Thyroid gland (tissue), 4 donors: ENCODE results near the gene CAMKK1. TPM values are rescaled to one million over a fixed set of nuclear protein-coding genes. Genes with fewer than 3 reads are reported as not detected.

Source experiments
- DNase-seq, 2 donors: peaks; one replicate each; pipeline ENCODE4 v3.0.0-alpha.2; 2019
- H3K27ac ChIP-seq, 3 donors: fragments of 200-600 bp; sonication (generic); 1 replicate in 2 of 3; 2 replicates in 1 of 3; pipeline ENCODE4 v1.5.1; 2016 to 2019; ENCODE audit warnings: mild to moderate bottlenecking in 1 of 3, moderate library complexity in 1 of 3
- H3K27me3 ChIP-seq: fragments of 200-600 bp; sonication (generic); one replicate; pipeline ENCODE4 v1.5.1; 2019
- H3K36me3 ChIP-seq, 2 donors: fragments of 200-600 bp; sonication (generic); one replicate each; pipeline ENCODE4 v1.5.1; 2016 to 2019
- H3K4me1 ChIP-seq, 2 donors: fragments of 200-600 bp; sonication (generic); one replicate each; pipeline ENCODE4 v1.5.1; 2017 to 2019
- H3K4me3 ChIP-seq, 3 donors: fragments of 200-600 bp; sonication (generic); replicated peaks in 1 of 3; 1 replicate in 2 of 3; 2 replicates in 1 of 3; pipeline ENCODE4 v1.5.1; 2016; ENCODE audit warnings: mild to moderate bottlenecking in 1 of 3
- H3K9me3 ChIP-seq: fragments of 200-600 bp; sonication (generic); one replicate; pipeline ENCODE4 v1.5.1; 2017
- POLR2A ChIP-seq, 2 donors: fragments of 450-650 bp; IDR thresholded peaks; one replicate each; pipeline ENCODE4 v1.6.1; 2017; ENCODE audit warnings: antibody characterized with exemption in 2 of 2, mild to moderate bottlenecking in 2 of 2, moderate library complexity in 1 of 2
- WGBS, 2 donors: methylation state at CpG; one replicate each; pipeline ENCODE4 v1.1.5; 2017; 5-methylcytosine and 5-hydroxymethylcytosine counted together
- intact Hi-C: fragments of 100-400 bp; cut with DNase I; formaldehyde crosslinking; loops from one replicate; pipeline ENCODE4 v1.15.1; 2023
- total RNA-seq, 4 donors: library from RNA; depleted of rRNA; stranded (reverse); fragments of >200 nt; gene quantifications; one replicate each; pipeline ENCODE4 v1.2.3, GENCODE V29; 2016
- TF ChIP-seq, protein P1 (sequence below), 6 experiments: fragments of 200-600 bp in 3 of 6; fragments of 450-650 bp in 3 of 6; sonication (generic) in 3 of 6; IDR thresholded peaks; one replicate each; pipeline ENCODE4 v1.5.1; 2016 to 2019; ENCODE audit warnings: antibody characterized with exemption in 6 of 6, mild to moderate bottlenecking in 2 of 6, inconsistent platforms in 1 of 6, moderate library complexity in 1 of 6

Gene CAMKK1
- total RNA-seq, 4 donors from 2014 or later, result 5.9 to 10.1 (median 7.9) TPM

- Histone ChIP-seq H3K4me3 (no peak overlapping the region), H3K4me1 (peaks cover 0 to 13% of the 10 kb centered on the region in 2 donors), H3K36me3 (no peaks in the 10 kb centered on the region), H3K27ac (no peak overlapping the region), H3K9me3 (no peaks in the 10 kb centered on the region), H3K27me3 (no peaks in the 10 kb centered on the region)
- DNase-seq, result peak; percentile 73 to 75
- WGBS, 2 donors, result 58 to 68% methylated on average over 8 of the region's 17 CpGs
- intact Hi-C loops, result loop anchor here (5.0 kb wide), 1 partner anchor 51 kb away; no protein-coding TSS in a partner anchor
- TF ChIP-seq, protein P1, sequence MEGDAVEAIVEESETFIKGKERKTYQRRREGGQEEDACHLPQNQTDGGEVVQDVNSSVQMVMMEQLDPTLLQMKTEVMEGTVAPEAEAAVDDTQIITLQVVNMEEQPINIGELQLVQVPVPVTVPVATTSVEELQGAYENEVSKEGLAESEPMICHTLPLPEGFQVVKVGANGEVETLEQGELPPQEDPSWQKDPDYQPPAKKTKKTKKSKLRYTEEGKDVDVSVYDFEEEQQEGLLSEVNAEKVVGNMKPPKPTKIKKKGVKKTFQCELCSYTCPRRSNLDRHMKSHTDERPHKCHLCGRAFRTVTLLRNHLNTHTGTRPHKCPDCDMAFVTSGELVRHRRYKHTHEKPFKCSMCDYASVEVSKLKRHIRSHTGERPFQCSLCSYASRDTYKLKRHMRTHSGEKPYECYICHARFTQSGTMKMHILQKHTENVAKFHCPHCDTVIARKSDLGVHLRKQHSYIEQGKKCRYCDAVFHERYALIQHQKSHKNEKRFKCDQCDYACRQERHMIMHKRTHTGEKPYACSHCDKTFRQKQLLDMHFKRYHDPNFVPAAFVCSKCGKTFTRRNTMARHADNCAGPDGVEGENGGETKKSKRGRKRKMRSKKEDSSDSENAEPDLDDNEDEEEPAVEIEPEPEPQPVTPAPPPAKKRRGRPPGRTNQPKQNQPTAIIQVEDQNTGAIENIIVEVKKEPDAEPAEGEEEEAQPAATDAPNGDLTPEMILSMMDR (IDR thresholded peaks at IDR 0.05), result peak; percentile 83 to 98 (median 94)
- no peak for TF ChIP-seq POLR2A (IDR thresholded peaks at IDR 0.05)
Observed at GRCh38 chr17:3913531-3914311, 20.9 kb upstream of the CAMKK1 start.

DNA sequence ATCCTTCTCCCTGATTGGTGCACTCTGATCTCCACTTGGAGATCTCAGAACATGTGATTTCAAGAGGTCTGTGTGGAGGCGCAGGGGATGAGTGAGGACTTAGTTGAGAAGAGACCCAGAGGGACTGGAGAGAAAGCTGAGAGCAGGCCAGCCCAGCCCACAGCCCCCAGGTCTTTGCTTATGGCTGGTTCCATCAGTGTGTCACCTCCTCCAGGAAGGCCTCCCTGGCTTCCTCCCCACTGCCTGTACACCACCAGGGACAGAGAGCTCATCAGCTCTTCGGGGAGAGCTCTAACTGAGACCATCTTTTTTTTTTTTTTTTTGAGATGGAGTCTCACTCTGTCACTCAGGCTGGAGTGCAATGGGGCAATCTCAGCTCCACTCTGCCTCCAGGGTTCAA, 20.0 kb upstream of the CAMKK1 start:
- intact Hi-C loops, result loop anchor here (5.0 kb wide), 1 partner anchor 51 kb away; no protein-coding TSS in a partner anchor
- no peak for DNase-seq
- H3K27me3 ChIP-seq, result no peaks in the 10 kb centered on the region
- no peak for TF ChIP-seq POLR2A (IDR thresholded peaks at IDR 0.05)
- TF ChIP-seq, protein P1 (IDR thresholded peaks at IDR 0.05), result no peak
- H3K4me1 ChIP-seq, result peaks cover 0 to 13% of the 10 kb centered on the region in 2 donors
- 95 to 100% methylated on average over 2 of the region's 2 CpGs for WGBS, 2 donors
- no peak overlapping the region for H3K4me3 ChIP-seq
- H3K9me3 ChIP-seq, result no peaks in the 10 kb centered on the region
- H3K36me3 ChIP-seq, result no peaks in the 10 kb centered on the region
- no peak overlapping the region for H3K27ac ChIP-seq

- Histone ChIP-seq H3K9me3 (no peaks in the 10 kb centered on the region), H3K4me1 (no peaks in the 10 kb centered on the region), H3K36me3 (no peaks in the 10 kb centered on the region), H3K4me3 (no peak overlapping the region), H3K27ac (no peak overlapping the region), H3K27me3 (no peaks in the 10 kb centered on the region)
- no peak for TF ChIP-seq POLR2A (IDR thresholded peaks at IDR 0.05)
- TF ChIP-seq, protein P1 (IDR thresholded peaks at IDR 0.05), result no peak
- intact Hi-C loops, result loop anchor here (5.0 kb wide), 1 partner anchor 49 kb away; no protein-coding TSS in a partner anchor
- 70 to 74% methylated on average over 30 of the region's 30 CpGs for WGBS, 2 donors
- no peak for DNase-seq
Observed at GRCh38 chr17:3911271-3912053, 18.6 kb upstream of the CAMKK1 start.

- no peaks in the 10 kb centered on the region for H3K36me3 ChIP-seq
- WGBS, 2 donors, result 83 to 89% methylated on average over 11 of the region's 11 CpGs
- intact Hi-C loops, result loop anchor here (5.0 kb wide), 1 partner anchor 48 kb away; no protein-coding TSS in a partner anchor
- no peak overlapping the region for H3K27ac ChIP-seq
- TF ChIP-seq, protein P1 (IDR thresholded peaks at IDR 0.05), result no peak
- TF ChIP-seq POLR2A (IDR thresholded peaks at IDR 0.05), result no peak
- H3K27me3 ChIP-seq, result no peaks in the 10 kb centered on the region
- no peak for DNase-seq
- no peak overlapping the region for H3K4me3 ChIP-seq
- H3K4me1 ChIP-seq, result no peaks in the 10 kb centered on the region
- no peaks in the 10 kb centered on the region for H3K9me3 ChIP-seq
Observed at GRCh38 chr17:3910420-3911270, 17.8 kb upstream of the CAMKK1 start.
